ENCODE measurements around the gene SRRM3. TPM values are rescaled to one million over a fixed set of nuclear protein-coding genes. Genes with fewer than 3 reads are reported as not detected.

SRRM3 gene
- total RNA-seq, 4 donors from 2014 or later, result 0.22 to 3.1 (median 2.4) TPM

- no peaks in the 10 kb centered on the region for H3K27me3 ChIP-seq
- DNase-seq (ENCODE audit: low spot score in 2 of 2), result no peak
- peaks cover 0 to 44% (median 12%) of the 10 kb centered on the region in 3 donors for H3K36me3 ChIP-seq
- no peaks in the 10 kb centered on the region for H3K9me3 ChIP-seq
- no peak overlapping the region for H3K27ac ChIP-seq
- TF ChIP-seq POLR2A (IDR thresholded peaks at IDR 0.05) (no peak), EP300 (IDR thresholded peaks at IDR 0.05) (no peak), CTCF (IDR thresholded peaks at IDR 0.05) (no peak)
- peaks cover 0 to 30% (median 9%) of the 10 kb centered on the region in 4 donors for H3K4me1 ChIP-seq
- WGBS, 2 donors, result 75 to 80% methylated on average over 15 of the region's 15 CpGs
- H3K4me3 ChIP-seq, result no peak overlapping the region
These were observed 126.7 kb downstream of the SRRM3 start for GRCh38 chr7:76328389-76328788.

GRCh38 chr7:76329479-76329878 is 127.8 kb downstream of the SRRM3 start:
- H3K4me1 ChIP-seq, result peaks cover 0 to 41% (median 17%) of the 10 kb centered on the region in 4 donors

DNA sequence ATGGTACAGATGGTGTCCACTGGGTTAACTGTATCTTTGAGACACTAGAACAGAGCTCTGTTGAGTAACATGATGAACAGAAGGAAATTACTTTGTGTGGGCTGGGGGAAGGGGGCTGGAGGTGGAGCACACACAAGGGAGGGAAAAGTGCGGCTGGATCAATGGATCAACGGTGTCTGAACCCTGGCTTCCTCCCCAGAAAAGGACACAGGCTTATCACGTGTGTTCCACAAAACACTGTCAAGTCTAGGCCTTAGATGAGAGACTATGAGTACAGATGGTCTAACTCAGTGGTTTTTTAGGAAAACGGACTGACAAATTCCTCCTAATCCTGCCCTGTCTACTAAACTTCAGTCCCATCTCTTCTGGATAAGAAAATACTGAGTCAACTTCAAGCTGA is 128.6 kb downstream of the SRRM3 start:
- Histone ChIP-seq H3K27ac (no peak overlapping the region), H3K36me3 (peaks cover 0 to 30% (median 12%) of the 10 kb centered on the region in 3 donors), H3K9me3 (no peaks in the 10 kb centered on the region), H3K4me1 (peaks cover 0 to 47% (median 18%) of the 10 kb centered on the region in 4 donors), H3K4me3 (no peak overlapping the region), H3K27me3 (no peaks in the 10 kb centered on the region)
- no peak for TF ChIP-seq POLR2A (IDR thresholded peaks at IDR 0.05)
- 57% methylated on average over 4 of the region's 4 CpGs for WGBS, 2 donors
- DNase-seq (ENCODE audit: low spot score in 2 of 2), result no peak

More at GRCh38 chr7:76329479-76329878, 127.8 kb downstream of the SRRM3 start:
- WGBS, 2 donors, result 90 to 96% methylated on average over 29 of the region's 29 CpGs
- no peak for TF ChIP-seq CTCF (IDR thresholded peaks at IDR 0.05)
- no peak for TF ChIP-seq EP300 (IDR thresholded peaks at IDR 0.05)
- no peak for TF ChIP-seq POLR2A (IDR thresholded peaks at IDR 0.05)
- no peak for DNase-seq (ENCODE audit: low spot score in 2 of 2)
- Histone ChIP-seq H3K27me3 (no peaks in the 10 kb centered on the region), H3K27ac (no peak overlapping the region), H3K9me3 (no peaks in the 10 kb centered on the region), H3K36me3 (peaks cover 0 to 38% (median 12%) of the 10 kb centered on the region in 3 donors), H3K4me3 (no peak overlapping the region)

- Histone ChIP-seq H3K4me3 (no peak overlapping the region), H3K9me3 (no peaks in the 10 kb centered on the region), H3K4me1 (peaks cover 0 to 47% (median 18%) of the 10 kb centered on the region in 4 donors), H3K27me3 (no peaks in the 10 kb centered on the region), H3K27ac (no peak overlapping the region), H3K36me3 (peaks cover 0 to 29% (median 12%) of the 10 kb centered on the region in 3 donors)
- no peak for TF ChIP-seq POLR2A (IDR thresholded peaks at IDR 0.05)
- DNase-seq (ENCODE audit: low spot score in 2 of 2), result no peak
- WGBS, 2 donors, result 71 to 77% methylated on average over 5 of the region's 5 CpGs
These were observed 129.0 kb downstream of the SRRM3 start for GRCh38 chr7:76330673-76331072.

DNA sequence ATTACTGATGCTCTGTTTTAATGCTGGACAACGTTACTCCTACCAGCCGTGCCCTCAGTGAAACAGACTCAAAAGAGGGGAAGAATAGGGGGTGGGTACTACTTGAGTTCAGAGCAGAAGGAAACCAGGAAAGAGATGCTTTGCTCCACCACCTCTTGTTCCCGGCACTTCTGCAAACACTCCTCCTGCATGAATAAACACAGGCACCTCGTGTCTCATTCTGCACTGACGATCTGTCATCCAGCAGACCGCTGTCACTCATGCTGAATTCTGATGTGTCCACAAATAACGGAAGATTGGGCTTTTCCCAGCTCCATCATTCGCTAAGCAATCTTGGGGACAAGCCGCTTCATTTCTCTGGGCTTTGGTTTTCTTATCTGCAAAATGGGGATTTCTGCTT is 130.4 kb downstream of the SRRM3 start:
- no peak for TF ChIP-seq EP300 (IDR thresholded peaks at IDR 0.05)
- TF ChIP-seq POLR2A (IDR thresholded peaks at IDR 0.05), result no peak
- no peak for TF ChIP-seq CTCF (IDR thresholded peaks at IDR 0.05)
- no peak overlapping the region for H3K27ac ChIP-seq
- H3K4me1 ChIP-seq, result peaks cover 0 to 40% (median 18%) of the 10 kb centered on the region in 4 donors
- H3K27me3 ChIP-seq, result no peaks in the 10 kb centered on the region
- H3K4me3 ChIP-seq, result no peak overlapping the region
- DNase-seq (ENCODE audit: low spot score in 2 of 2), result no peak
- 72 to 81% methylated on average over 9 of the region's 9 CpGs for WGBS, 2 donors
- H3K36me3 ChIP-seq, result peaks cover 0 to 26% (median 12%) of the 10 kb centered on the region in 3 donors
- H3K9me3 ChIP-seq, result no peaks in the 10 kb centered on the region

DNA sequence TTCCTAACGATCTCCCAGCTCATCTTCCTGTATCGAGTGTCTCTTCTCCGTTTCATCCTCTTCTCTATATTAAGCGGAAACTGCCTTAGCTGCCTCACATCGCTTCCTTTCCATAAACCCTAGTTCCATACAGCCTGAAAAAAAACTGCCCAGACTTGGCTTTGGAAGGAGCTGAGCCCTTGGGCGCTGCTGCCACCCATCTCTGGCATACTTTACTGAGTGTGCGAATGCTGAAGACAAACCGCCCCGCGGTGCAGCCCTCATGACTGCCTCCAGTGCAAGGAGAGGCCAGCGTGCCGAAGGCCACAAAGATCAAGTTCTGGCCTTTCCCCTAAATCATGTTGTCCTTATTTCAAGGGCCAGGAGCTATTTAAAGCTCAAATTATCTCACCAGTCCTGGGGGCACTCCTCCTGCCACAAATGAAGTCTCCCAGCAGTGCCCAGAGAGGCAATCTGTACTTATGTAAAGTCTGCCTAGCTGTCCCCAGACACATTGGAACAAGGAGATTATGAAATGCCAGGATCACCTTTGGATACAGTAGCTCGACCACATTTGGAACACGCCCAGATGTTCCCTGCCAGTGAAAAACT is 131.9 kb downstream of the SRRM3 start:
- Histone ChIP-seq H3K4me3 (no peak overlapping the region), H3K9me3 (no peaks in the 10 kb centered on the region), H3K4me1 (peaks cover 0 to 51% (median 18%) of the 10 kb centered on the region in 4 donors)

More for the DNA sequence above, 131.9 kb downstream of the SRRM3 start:
- no peak for TF ChIP-seq EP300 (IDR thresholded peaks at IDR 0.05)
- TF ChIP-seq CTCF (IDR thresholded peaks at IDR 0.05), result no peak
- no peak for TF ChIP-seq POLR2A (IDR thresholded peaks at IDR 0.05)
- peak overlapping the region in 2 of 4 donors; percentile 3 to 33 for H3K27ac ChIP-seq
- 53 to 64% methylated on average over 14 of the region's 14 CpGs for WGBS, 2 donors
- DNase-seq (ENCODE audit: low spot score in 2 of 2), result no peak
- H3K27me3 ChIP-seq, result no peaks in the 10 kb centered on the region
- H3K36me3 ChIP-seq, result peaks cover 0 to 21% (median 12%) of the 10 kb centered on the region in 3 donors

Measured in tibial nerve (tissue), 4 donors.